ENCODE data around the gene GRIK3.

Gene GRIK3

DNA sequence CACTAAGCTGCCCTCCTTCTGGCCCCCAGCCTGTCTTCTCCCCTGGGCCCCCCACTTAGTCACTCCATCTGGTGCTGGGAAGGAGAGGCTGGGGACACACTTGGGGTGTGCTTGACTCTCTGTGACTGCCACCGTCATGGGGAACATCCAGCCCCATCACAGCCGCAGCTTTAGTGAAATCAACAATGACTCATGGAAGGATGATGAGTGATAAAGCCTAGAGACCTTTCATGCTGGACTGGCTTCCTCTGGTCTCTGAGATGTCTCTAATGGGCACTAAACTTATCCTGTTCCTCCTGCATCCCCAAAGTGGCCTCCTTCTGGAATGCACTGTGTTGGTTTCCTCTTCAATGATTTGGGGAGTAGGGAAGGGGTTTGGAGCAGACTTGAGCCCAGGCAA lies 172.9 kb downstream of the GRIK3 start:
- Histone ChIP-seq H3K27ac (ENCODE audit: extremely low read depth, low read depth, low read length) (no peak overlapping the region), H3K4me1 (ENCODE audit: control insufficient read depth, insufficient read depth, low read length) (no peaks in the 10 kb centered on the region), H3K4me3 (ENCODE audit: low read depth, low read length) (no peak overlapping the region), H3K9me3 (ENCODE audit: control insufficient read depth, insufficient read depth, low read depth, low read length) (no peaks in the 10 kb centered on the region), H3K36me3 (ENCODE audit: control insufficient read depth in 2 of 2, insufficient read depth in 1 of 2, low read length in 2 of 2) (no peaks in the 10 kb centered on the region)
- ChIA-PET CTCF (interaction anchor here (0.6 to 1.4 kb wide), 2 partner anchors 285 to 316 kb away, joined by 3 to 6 read pairs; no protein-coding TSS in a partner anchor), POLR2A (no interaction called here)
- TF ChIP-seq ZNF610 (tag by site-specific recombination; IDR thresholded peaks at IDR 0.05; ENCODE audit: borderline replicate concordance) (no peak), ZBTB1 (tag by site-specific recombination; IDR thresholded peaks at IDR 0.05) (no peak), ZNF23 (tag by site-specific recombination; IDR thresholded peaks at IDR 0.05; ENCODE audit: borderline replicate concordance) (no peak), ZNF366 (tag by site-specific recombination; conservative IDR thresholded peaks at IDR 0.05) (no peak), ZNF514 (tag by site-specific recombination; IDR thresholded peaks at IDR 0.05) (no peak), ZNF202 (tag by site-specific recombination; IDR thresholded peaks at IDR 0.05; ENCODE audit: borderline replicate concordance) (no peak), ZNF221 (tag by site-specific recombination; IDR thresholded peaks at IDR 0.05; ENCODE audit: borderline replicate concordance) (no peak)
- TF ChIP-seq, protein P1, sequence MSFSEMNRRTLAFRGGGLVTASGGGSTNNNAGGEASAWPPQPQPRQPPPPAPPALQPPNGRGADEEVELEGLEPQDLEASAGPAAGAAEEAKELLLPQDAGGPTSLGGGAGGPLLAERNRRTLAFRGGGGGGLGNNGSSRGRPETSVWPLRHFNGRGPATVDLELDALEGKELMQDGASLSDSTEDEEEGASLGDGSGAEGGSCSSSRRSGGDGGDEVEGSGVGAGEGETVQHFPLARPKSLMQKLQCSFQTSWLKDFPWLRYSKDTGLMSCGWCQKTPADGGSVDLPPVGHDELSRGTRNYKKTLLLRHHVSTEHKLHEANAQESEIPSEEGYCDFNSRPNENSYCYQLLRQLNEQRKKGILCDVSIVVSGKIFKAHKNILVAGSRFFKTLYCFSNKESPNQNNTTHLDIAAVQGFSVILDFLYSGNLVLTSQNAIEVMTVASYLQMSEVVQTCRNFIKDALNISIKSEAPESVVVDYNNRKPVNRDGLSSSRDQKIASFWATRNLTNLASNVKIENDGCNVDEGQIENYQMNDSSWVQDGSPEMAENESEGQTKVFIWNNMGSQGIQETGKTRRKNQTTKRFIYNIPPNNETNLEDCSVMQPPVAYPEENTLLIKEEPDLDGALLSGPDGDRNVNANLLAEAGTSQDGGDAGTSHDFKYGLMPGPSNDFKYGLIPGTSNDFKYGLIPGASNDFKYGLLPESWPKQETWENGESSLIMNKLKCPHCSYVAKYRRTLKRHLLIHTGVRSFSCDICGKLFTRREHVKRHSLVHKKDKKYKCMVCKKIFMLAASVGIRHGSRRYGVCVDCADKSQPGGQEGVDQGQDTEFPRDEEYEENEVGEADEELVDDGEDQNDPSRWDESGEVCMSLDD (tag by site-specific recombination; IDR thresholded peaks at IDR 0.05) = no peak

DNA sequence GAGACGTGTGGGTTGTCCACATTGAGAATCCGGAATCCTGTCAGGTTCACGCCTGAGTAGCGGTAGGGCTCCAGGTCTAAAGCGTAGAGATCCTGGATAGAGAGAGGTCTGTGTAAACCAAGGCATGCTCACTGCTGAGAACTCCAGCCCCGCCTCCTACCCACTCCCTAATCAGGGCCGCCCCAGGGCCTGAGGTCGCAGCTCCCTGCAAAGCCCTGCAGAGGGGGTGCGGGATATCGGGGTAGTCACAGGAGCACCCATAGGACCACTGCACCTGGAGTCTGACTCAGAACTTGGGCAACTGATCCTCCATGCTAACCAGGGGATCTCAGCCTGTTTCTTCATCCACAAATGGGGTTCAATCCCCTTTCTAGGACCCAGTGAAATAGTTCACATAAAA lies 174.4 kb downstream of the GRIK3 start:
- ChIA-PET POLR2A (no interaction called here), CTCF (no interaction called here)
- no peak overlapping the region for H3K4me3 ChIP-seq (ENCODE audit: low read depth, low read length)
- H3K9me3 ChIP-seq (ENCODE audit: control insufficient read depth, insufficient read depth, low read depth, low read length) = no peaks in the 10 kb centered on the region
- H3K27ac ChIP-seq (ENCODE audit: extremely low read depth, low read depth, low read length) = no peak overlapping the region
- no peaks in the 10 kb centered on the region for H3K4me1 ChIP-seq (ENCODE audit: control insufficient read depth, insufficient read depth, low read length)
- H3K36me3 ChIP-seq (ENCODE audit: control insufficient read depth in 2 of 2, insufficient read depth in 1 of 2, low read length in 2 of 2) = no peaks in the 10 kb centered on the region
- TF ChIP-seq ZNF174 (tag by site-specific recombination; IDR thresholded peaks at IDR 0.05) = no peak
- no peak for TF ChIP-seq ZNF629 (tag by site-specific recombination; IDR thresholded peaks at IDR 0.05)
- TF ChIP-seq ZNF354C (tag by site-specific recombination; IDR thresholded peaks at IDR 0.05; ENCODE audit: borderline replicate concordance, low read depth) = no peak
- TF ChIP-seq SP3 (tag by site-specific recombination; IDR thresholded peaks at IDR 0.05) = no peak
- TF ChIP-seq, protein P2, sequence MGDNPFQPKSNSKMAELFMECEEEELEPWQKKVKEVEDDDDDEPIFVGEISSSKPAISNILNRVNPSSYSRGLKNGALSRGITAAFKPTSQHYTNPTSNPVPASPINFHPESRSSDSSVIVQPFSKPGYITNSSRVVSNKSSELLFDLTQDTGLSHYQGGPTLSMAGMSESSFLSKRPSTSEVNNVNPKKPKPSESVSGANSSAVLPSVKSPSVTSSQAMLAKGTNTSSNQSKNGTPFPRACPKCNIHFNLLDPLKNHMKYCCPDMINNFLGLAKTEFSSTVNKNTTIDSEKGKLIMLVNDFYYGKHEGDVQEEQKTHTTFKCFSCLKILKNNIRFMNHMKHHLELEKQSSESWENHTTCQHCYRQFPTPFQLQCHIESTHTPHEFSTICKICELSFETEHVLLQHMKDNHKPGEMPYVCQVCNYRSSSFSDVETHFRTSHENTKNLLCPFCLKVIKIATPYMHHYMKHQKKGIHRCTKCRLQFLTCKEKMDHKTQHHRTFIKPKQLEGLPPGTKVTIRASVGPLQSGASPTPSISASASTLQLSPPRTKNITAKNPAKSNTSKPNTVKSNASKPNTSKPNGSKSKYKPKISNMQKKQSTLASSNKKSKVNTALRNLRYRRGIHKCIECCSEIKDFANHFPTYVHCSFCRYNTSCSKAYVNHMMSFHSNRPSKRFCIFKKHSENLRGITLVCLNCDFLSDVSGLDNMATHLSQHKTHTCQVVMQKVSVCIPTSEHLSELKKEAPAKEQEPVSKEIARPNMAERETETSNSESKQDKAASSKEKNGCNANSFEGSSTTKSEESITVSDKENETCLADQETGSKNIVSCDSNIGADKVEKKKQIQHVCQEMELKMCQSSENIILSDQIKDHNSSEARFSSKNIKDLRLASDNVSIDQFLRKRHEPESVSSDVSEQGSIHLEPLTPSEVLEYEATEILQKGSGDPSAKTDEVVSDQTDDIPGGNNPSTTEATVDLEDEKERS (tag by site-specific recombination; IDR thresholded peaks at IDR 0.05) = no peak
- TF ChIP-seq ZBTB17 (tag by site-specific recombination; IDR thresholded peaks at IDR 0.05) = no peak
- TF ChIP-seq BCL11B (tag by site-specific recombination; IDR thresholded peaks at IDR 0.05; ENCODE audit: low read depth) = no peak
- TF ChIP-seq YY2 (tag by site-specific recombination; IDR thresholded peaks at IDR 0.05) = no peak
- TF ChIP-seq ZNF768 (tag by site-specific recombination; IDR thresholded peaks at IDR 0.05) = no peak
- TF ChIP-seq, protein P3, sequence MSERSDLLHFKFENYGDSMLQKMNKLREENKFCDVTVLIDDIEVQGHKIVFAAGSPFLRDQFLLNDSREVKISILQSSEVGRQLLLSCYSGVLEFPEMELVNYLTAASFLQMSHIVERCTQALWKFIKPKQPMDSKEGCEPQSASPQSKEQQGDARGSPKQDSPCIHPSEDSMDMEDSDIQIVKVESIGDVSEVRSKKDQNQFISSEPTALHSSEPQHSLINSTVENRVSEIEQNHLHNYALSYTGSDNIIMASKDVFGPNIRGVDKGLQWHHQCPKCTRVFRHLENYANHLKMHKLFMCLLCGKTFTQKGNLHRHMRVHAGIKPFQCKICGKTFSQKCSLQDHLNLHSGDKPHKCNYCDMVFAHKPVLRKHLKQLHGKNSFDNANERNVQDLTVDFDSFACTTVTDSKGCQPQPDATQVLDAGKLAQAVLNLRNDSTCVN (tag by site-specific recombination; optimal IDR thresholded peaks at IDR 0.05) = no peak
- no peak for TF ChIP-seq SETDB1 (IDR thresholded peaks at IDR 0.05; ENCODE audit: insufficient read length, low read length)
- TF ChIP-seq, protein P4, sequence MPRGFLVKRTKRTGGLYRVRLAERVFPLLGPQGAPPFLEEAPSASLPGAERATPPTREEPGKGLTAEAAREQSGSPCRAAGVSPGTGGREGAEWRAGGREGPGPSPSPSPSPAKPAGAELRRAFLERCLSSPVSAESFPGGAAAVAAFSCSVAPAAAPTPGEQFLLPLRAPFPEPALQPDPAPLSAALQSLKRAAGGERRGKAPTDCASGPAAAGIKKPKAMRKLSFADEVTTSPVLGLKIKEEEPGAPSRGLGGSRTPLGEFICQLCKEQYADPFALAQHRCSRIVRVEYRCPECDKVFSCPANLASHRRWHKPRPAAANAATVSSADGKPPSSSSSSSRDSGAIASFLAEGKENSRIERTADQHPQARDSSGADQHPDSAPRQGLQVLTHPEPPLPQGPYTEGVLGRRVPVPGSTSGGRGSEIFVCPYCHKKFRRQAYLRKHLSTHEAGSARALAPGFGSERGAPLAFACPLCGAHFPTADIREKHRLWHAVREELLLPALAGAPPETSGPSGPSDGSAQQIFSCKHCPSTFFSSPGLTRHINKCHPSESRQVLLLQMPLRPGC (tag by site-specific recombination; IDR thresholded peaks at IDR 0.05) = no peak
- TF ChIP-seq, protein P5, sequence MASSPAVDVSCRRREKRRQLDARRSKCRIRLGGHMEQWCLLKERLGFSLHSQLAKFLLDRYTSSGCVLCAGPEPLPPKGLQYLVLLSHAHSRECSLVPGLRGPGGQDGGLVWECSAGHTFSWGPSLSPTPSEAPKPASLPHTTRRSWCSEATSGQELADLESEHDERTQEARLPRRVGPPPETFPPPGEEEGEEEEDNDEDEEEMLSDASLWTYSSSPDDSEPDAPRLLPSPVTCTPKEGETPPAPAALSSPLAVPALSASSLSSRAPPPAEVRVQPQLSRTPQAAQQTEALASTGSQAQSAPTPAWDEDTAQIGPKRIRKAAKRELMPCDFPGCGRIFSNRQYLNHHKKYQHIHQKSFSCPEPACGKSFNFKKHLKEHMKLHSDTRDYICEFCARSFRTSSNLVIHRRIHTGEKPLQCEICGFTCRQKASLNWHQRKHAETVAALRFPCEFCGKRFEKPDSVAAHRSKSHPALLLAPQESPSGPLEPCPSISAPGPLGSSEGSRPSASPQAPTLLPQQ (tag by site-specific recombination; IDR thresholded peaks at IDR 0.05) = no peak
- no peak for TF ChIP-seq SP2 (tag by site-specific recombination; IDR thresholded peaks at IDR 0.05)
- TF ChIP-seq, protein P6, sequence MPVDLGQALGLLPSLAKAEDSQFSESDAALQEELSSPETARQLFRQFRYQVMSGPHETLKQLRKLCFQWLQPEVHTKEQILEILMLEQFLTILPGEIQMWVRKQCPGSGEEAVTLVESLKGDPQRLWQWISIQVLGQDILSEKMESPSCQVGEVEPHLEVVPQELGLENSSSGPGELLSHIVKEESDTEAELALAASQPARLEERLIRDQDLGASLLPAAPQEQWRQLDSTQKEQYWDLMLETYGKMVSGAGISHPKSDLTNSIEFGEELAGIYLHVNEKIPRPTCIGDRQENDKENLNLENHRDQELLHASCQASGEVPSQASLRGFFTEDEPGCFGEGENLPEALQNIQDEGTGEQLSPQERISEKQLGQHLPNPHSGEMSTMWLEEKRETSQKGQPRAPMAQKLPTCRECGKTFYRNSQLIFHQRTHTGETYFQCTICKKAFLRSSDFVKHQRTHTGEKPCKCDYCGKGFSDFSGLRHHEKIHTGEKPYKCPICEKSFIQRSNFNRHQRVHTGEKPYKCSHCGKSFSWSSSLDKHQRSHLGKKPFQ (tag by site-specific recombination; IDR thresholded peaks at IDR 0.05) = no peak
- TF ChIP-seq ZNF404 (tag by site-specific recombination; IDR thresholded peaks at IDR 0.05) = no peak
- TF ChIP-seq ZNF169 (tag by site-specific recombination; IDR thresholded peaks at IDR 0.05) = no peak
